Epithelial cell of esophagus (primary cell): ENCODE measurements around the gene PTPRU.
"Not testable (repeated sequence)": the region's sequence is repeated elsewhere in the genome, so short reads cannot be mapped to it uniquely, and the experiment has no call there.

Source experiments
- DNase-seq: peaks from one replicate; pipeline ENCODE4 v3.0.0; 2010; ENCODE audit warnings: low read depth
- H3K4me3 ChIP-seq: 2 replicates; pipeline ENCODE4 v1.5.1; 2011; ENCODE audit warnings: mild to moderate bottlenecking, low read length, control low read depth
- CTCF ChIP-seq: IDR thresholded peaks from 2 replicates; pipeline ENCODE4 v1.5.1; 2011; ENCODE audit warnings: low read depth, mild to moderate bottlenecking, low read length, control low read depth, inconsistent platforms; ENCODE audit not compliant: insufficient read depth; ENCODE audit errors: missing control alignments

PTPRU gene

GRCh38 chr1:29310616-29311180, 74.4 kb downstream of the PTPRU start:
- no peak overlapping the region for H3K4me3 ChIP-seq
- no peak for DNase-seq
- no peak for TF ChIP-seq CTCF

- no peak for TF ChIP-seq CTCF
- DNase-seq: no peak
- H3K4me3 ChIP-seq: no peak overlapping the region
These were observed 75.2 kb downstream of the PTPRU start for GRCh38 chr1:29311352-29312030.

- no peak for TF ChIP-seq CTCF
- DNase-seq: no peak
These were observed 76.4 kb downstream of the PTPRU start for GRCh38 chr1:29312469-29313461.

GRCh38 chr1:29314685-29315084, 78.4 kb downstream of the PTPRU start:
- not testable (repeated sequence) for DNase-seq, H3K4me3 ChIP-seq

More at GRCh38 chr1:29312469-29313461, 76.4 kb downstream of the PTPRU start:
- no peak overlapping the region for H3K4me3 ChIP-seq

- no peak for DNase-seq
- H3K4me3 ChIP-seq: no peak overlapping the region
- TF ChIP-seq CTCF: no peak
These were observed 78.9 kb downstream of the PTPRU start for GRCh38 chr1:29315262-29315661.

GRCh38 chr1:29315876-29316275, 79.6 kb downstream of the PTPRU start:
- no peak for TF ChIP-seq CTCF
- DNase-seq: no peak
- H3K4me3 ChIP-seq: no peak overlapping the region
